ENCODE measurements around the gene CELF4.

DNA sequence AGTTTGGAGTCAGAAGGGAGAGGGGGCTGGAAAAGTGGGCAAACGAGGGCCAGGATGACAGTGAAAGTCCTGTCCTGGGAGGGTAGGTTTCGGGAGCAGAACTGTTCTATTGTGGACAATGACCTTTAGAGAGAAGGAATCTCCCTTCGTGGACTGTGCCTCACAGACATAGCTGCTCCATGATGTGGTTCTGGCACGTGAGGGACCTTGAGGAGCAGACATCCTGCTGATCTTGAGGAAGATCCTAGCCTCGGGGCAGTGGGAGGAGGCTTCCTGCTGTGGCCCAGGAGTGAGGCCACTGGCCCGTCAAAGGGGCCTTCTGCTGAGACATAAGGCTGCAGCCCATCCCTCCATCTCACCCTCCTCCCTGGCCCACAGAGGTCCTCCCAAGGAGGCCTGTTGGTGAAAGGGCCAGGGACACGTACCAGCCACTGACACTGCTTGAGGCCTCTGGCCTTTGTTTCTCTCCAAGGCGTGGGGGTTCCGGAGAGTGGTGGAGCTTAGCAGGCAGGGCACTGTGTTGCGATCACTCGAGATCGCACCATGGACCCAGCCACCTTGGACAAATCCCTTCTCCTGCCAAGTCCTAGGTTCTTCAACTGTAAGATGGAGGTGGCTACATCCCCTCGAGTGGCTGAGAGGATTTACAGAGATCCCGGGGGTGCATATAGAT is 167.2 kb downstream of the CELF4 start:
- TF ChIP-seq, protein P1, sequence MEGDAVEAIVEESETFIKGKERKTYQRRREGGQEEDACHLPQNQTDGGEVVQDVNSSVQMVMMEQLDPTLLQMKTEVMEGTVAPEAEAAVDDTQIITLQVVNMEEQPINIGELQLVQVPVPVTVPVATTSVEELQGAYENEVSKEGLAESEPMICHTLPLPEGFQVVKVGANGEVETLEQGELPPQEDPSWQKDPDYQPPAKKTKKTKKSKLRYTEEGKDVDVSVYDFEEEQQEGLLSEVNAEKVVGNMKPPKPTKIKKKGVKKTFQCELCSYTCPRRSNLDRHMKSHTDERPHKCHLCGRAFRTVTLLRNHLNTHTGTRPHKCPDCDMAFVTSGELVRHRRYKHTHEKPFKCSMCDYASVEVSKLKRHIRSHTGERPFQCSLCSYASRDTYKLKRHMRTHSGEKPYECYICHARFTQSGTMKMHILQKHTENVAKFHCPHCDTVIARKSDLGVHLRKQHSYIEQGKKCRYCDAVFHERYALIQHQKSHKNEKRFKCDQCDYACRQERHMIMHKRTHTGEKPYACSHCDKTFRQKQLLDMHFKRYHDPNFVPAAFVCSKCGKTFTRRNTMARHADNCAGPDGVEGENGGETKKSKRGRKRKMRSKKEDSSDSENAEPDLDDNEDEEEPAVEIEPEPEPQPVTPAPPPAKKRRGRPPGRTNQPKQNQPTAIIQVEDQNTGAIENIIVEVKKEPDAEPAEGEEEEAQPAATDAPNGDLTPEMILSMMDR (conservative IDR thresholded peaks at IDR 0.05; ENCODE audit: low read depth, low read length) = no peak
- TF ChIP-seq EZH2 (IDR thresholded peaks at IDR 0.05; ENCODE audit: low read length, unreplicated experiment) (no peak), EZH2phosphoT487 (IDR thresholded peaks at IDR 0.05; ENCODE audit: borderline replicate concordance, low read length) (no peak)

Measured in PC-3 (cell line).